RWPE2 (cell line): ENCODE data around the gene KDM5A.

Experiments used
- ATAC-seq: fragments of 200-7000 bp; cut with Tn5 transposase; 3 replicates; pipeline ENCODE4 v1.9.1; 2021; ENCODE audit warnings: low read depth
- DNase-seq: peaks from one replicate; pipeline ENCODE4 v3.0.0-alpha.2; 2020; ENCODE audit warnings: low spot score
- H3K27ac ChIP-seq: fragments of 450-650 bp; 2 replicates; pipeline ENCODE4 v1.5.1; 2017; ENCODE audit warnings: mild to moderate bottlenecking; ENCODE audit not compliant: poor library complexity, severe bottlenecking
- H3K27me3 ChIP-seq: fragments of 250-450 bp; sonication (Bioruptor Pico); 2 replicates; pipeline ENCODE4 v1.5.1; 2021; ENCODE audit warnings: mild to moderate bottlenecking, moderate library complexity; ENCODE audit not compliant: insufficient read depth, poor library complexity, severe bottlenecking
- H3K36me3 ChIP-seq: fragments of 250-450 bp; sonication (Bioruptor Pico); 2 replicates; pipeline ENCODE4 v1.5.1; 2020; ENCODE audit warnings: low read depth, mild to moderate bottlenecking, moderate library complexity
- H3K4me1 ChIP-seq: fragments of 250-450 bp; sonication (Bioruptor Pico); 2 replicates; pipeline ENCODE4 v1.5.1; 2021; ENCODE audit warnings: mild to moderate bottlenecking, moderate library complexity; ENCODE audit not compliant: insufficient read depth, poor library complexity, severe bottlenecking
- H3K4me3 ChIP-seq: fragments of 250-450 bp; sonication (Bioruptor Pico); 2 replicates; pipeline ENCODE4 v1.5.1; 2021; ENCODE audit warnings: mild to moderate bottlenecking, moderate library complexity; ENCODE audit not compliant: severe bottlenecking
- H3K9me3 ChIP-seq: fragments of 250-450 bp; sonication (Bioruptor Pico); 2 replicates; pipeline ENCODE4 v1.5.1; 2021; ENCODE audit warnings: mild to moderate bottlenecking, moderate library complexity; ENCODE audit not compliant: severe bottlenecking
- TF ChIP-seq, protein P1 (sequence below): fragments of 450-650 bp; IDR thresholded peaks from one replicate; pipeline ENCODE4 v1.5.1; 2017; ENCODE audit warnings: mild to moderate bottlenecking, moderate library complexity; ENCODE audit not compliant: poor library complexity, severe bottlenecking

KDM5A gene

DNA sequence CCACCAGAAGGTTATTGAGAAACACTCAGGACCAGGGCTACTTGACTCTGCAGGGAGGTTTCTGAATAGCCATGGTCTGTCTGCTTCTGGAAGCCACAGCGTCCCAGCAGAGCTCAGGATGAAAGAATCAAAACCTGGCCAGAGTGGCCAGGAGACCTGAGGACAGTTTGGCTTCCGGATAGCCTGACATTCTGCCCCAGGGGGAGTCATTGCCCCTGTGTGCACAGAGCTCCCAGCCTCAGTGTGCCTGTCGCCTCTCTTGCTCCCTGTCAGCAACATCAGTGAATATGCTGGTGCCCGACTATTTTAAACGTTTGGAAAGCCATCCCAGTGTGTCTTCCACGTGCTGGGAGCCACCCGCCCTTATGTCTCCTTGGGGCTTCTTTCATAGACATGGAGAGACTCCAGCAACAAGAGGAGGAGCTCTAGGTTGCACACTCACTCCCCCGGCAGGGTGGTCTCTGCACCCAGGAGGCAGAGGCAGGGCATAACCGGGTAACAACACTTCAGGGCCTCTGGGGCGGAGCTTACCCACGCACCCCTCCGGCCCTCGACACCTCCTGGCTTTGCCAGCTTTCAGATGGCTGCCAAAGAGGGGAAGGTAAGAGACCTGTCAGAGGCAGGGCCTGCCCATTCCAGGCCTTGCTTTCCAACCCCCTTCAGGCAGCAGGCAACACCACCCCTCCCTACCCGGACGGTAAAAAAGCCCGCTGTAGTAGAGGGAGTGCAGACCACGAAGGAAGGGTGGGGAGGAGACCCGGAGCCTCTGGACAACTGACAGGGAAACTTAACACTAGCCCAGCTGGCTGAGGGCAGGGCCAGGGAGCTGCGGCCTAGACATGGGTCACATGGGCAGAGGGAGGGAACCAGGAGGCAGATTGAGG is 156.1 kb downstream of the KDM5A start:
- no peaks in the 10 kb centered on the region for H3K36me3 ChIP-seq
- DNase-seq = no peak
- no peak for ATAC-seq
- peaks cover 3% of the 10 kb centered on the region for H3K9me3 ChIP-seq
- no peak overlapping the region for H3K4me3 ChIP-seq
- TF ChIP-seq, protein P1, sequence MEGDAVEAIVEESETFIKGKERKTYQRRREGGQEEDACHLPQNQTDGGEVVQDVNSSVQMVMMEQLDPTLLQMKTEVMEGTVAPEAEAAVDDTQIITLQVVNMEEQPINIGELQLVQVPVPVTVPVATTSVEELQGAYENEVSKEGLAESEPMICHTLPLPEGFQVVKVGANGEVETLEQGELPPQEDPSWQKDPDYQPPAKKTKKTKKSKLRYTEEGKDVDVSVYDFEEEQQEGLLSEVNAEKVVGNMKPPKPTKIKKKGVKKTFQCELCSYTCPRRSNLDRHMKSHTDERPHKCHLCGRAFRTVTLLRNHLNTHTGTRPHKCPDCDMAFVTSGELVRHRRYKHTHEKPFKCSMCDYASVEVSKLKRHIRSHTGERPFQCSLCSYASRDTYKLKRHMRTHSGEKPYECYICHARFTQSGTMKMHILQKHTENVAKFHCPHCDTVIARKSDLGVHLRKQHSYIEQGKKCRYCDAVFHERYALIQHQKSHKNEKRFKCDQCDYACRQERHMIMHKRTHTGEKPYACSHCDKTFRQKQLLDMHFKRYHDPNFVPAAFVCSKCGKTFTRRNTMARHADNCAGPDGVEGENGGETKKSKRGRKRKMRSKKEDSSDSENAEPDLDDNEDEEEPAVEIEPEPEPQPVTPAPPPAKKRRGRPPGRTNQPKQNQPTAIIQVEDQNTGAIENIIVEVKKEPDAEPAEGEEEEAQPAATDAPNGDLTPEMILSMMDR = no peak
- H3K27ac ChIP-seq = no peak overlapping the region
- H3K27me3 ChIP-seq = peaks cover 43% of the 10 kb centered on the region
- H3K4me1 ChIP-seq = no peaks in the 10 kb centered on the region

DNA sequence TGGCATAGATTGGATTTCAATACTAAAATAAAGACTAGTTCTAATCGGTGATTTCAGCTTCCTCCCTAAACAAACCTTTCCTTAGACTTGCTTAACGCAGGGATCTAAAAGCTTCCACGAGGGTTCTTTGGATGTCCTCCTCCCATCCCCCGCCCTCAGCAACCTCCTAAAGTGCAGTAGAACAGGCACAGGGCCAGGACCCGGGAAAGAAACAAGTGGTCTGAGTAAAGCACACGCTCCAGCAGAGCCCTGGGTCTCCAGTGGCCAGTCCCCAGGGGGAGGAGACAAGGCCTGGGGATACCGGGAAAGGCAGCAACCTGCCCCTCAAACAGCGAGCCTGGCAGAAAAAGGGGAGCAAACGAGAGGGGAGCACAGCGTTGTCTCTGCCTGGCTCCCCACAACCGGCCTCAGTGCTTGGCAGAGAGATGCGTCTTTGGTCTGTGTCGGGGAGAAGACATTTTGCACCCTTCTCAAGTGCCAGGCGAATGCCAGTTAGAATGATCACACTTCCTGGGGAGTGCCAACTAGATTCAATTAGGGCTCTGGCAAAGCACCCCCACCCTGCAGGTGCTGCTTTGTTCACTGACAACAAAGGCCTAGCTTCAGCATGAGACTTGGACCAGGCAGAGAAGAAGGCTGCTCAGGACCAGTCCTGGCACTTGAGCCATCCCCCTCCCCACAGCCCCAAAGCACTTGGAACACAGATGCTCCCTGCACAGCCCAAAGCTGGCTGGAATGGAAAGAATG is 158.0 kb downstream of the KDM5A start:
- Histone ChIP-seq H3K27me3 (peaks cover 49% of the 10 kb centered on the region), H3K4me3 (no peak overlapping the region), H3K27ac (no peak overlapping the region), H3K4me1 (no peaks in the 10 kb centered on the region), H3K9me3 (peaks cover 3% of the 10 kb centered on the region), H3K36me3 (no peaks in the 10 kb centered on the region)
- TF ChIP-seq, protein P1 = no peak
- no peak for ATAC-seq
- no peak for DNase-seq
